ENCODE measurements around the gene ZRANB3. TPM values are rescaled to one million over a fixed set of nuclear protein-coding genes. Genes with fewer than 3 reads are reported as not detected.

Gene ZRANB3
- total RNA-seq, 1 donor from 2014 or later = 16.5 TPM

DNA sequence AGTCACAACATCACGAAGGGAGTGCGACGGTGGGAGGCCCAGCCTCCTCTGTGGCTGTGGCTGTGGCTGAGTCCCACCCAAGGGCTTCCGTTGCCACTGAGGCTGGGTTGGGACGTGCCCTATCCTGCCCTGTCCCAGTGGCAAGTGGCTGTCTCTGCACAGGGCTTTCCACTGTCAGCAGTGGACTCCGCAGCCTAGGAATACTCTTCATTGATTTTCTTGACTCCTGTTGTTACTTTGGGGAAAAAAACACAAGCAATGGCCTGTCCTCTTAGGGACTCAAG lies 356.3 kb downstream of the ZRANB3 start:
- Mint-ChIP-seq H3K9me3 (peaks cover 21% of the 10 kb centered on the region), H3K4me1 (no peaks in the 10 kb centered on the region), H3K4me3 (no peak overlapping the region), H3K36me3 (peaks cover 43% of the 10 kb centered on the region), H3K27me3 (ENCODE audit: low read depth) (no peaks in the 10 kb centered on the region), H3K27ac (no peak overlapping the region)
- no peak for DNase-seq (ENCODE audit: low spot score in 2 of 2, unreplicated experiment in 2 of 2)
- no peak for TF ChIP-seq CTCF (IDR thresholded peaks at IDR 0.05; ENCODE audit: unreplicated experiment)

GRCh38 chr2:135174049-135174809 lies 356.8 kb downstream of the ZRANB3 start:
- no peak overlapping the region for H3K4me3 Mint-ChIP-seq
- H3K4me1 Mint-ChIP-seq = no peaks in the 10 kb centered on the region
- H3K9me3 Mint-ChIP-seq = peaks cover 21% of the 10 kb centered on the region
- TF ChIP-seq CTCF (IDR thresholded peaks at IDR 0.05; ENCODE audit: unreplicated experiment) = no peak
- no peak overlapping the region for H3K27ac Mint-ChIP-seq
- no peak for DNase-seq (ENCODE audit: low spot score in 2 of 2, unreplicated experiment in 2 of 2)
- H3K27me3 Mint-ChIP-seq (ENCODE audit: low read depth) = no peaks in the 10 kb centered on the region
- peaks cover 46% of the 10 kb centered on the region for H3K36me3 Mint-ChIP-seq

DNA sequence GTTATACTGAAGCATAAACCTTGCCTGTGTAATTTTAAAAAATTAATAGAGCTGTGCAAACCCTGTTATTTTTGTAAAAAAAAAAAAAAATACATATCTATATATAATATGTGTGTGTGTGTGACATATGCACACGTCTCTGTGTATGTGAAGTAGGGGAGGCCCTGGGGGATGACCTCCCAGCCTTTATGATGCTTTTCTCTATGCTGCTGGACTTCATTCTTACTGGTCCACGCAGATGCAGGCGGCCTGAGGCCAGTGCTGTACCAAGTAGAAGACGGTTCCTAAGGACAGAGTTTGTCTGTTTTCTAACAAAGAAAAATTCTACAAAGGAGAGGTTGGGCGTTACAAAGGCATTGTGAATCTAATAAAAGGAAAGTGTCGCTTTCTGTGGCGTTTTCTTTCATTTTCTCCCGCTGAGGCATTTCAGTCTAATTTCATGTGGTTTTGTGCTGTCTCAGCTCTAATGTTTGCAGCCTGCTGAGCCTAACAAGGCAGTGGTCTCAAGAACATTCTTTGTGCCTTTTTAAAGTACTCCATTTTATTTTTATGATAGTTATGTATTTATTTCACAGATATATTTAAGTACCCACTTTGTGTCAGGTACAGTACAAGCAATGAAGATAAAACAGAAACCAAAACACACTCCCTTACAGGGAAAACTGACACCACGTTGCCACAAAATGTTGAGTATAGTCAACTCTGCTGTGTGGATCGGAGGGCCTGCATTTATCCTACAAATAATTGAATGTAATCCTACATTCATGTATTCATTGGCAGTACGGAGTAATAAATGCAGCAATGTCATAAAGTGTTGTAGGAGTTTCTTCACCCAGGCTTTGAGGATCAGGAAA lies 360.9 kb downstream of the ZRANB3 start:
- peaks cover 34% of the 10 kb centered on the region for H3K36me3 Mint-ChIP-seq
- no peak for DNase-seq (ENCODE audit: low spot score in 2 of 2, unreplicated experiment in 2 of 2)
- no peaks in the 10 kb centered on the region for H3K4me1 Mint-ChIP-seq
- H3K4me3 Mint-ChIP-seq = no peak overlapping the region
- H3K9me3 Mint-ChIP-seq = no peaks in the 10 kb centered on the region
- TF ChIP-seq CTCF (IDR thresholded peaks at IDR 0.05; ENCODE audit: unreplicated experiment) = no peak
- H3K27me3 Mint-ChIP-seq (ENCODE audit: low read depth) = no peaks in the 10 kb centered on the region
- no peak overlapping the region for H3K27ac Mint-ChIP-seq

GRCh38 chr2:135168204-135168856 lies 362.7 kb downstream of the ZRANB3 start:
- Mint-ChIP-seq H3K9me3 (no peaks in the 10 kb centered on the region), H3K36me3 (peaks cover 39% of the 10 kb centered on the region), H3K27ac (no peak overlapping the region), H3K4me3 (no peak overlapping the region), H3K4me1 (no peaks in the 10 kb centered on the region), H3K27me3 (ENCODE audit: low read depth) (no peaks in the 10 kb centered on the region)
- no peak for DNase-seq (ENCODE audit: low spot score in 2 of 2, unreplicated experiment in 2 of 2)
- TF ChIP-seq CTCF (IDR thresholded peaks at IDR 0.05; ENCODE audit: unreplicated experiment) = no peak

DNA sequence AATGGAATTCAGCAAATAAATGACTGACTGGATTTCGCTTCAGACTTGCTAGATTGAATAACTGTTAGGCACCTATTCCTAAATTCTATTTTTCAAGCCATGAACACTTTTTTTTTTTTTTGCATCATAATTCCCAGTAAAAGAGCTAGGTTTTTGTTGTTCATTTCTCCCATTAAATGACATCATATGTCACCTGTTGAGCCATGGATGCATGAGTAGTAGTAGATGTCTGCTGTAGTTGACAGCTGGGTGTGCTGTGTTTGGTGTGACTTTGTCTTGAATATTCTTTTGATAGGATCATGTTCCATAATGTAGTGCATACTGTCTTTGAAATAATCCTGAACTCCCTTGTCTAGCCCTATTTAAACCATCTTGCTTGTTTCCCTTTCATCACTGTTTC lies 363.7 kb downstream of the ZRANB3 start:
- no peak for DNase-seq (ENCODE audit: low spot score in 2 of 2, unreplicated experiment in 2 of 2)
- H3K4me1 Mint-ChIP-seq = no peaks in the 10 kb centered on the region
- H3K9me3 Mint-ChIP-seq = no peaks in the 10 kb centered on the region
- peaks cover 34% of the 10 kb centered on the region for H3K36me3 Mint-ChIP-seq
- no peak overlapping the region for H3K27ac Mint-ChIP-seq
- H3K27me3 Mint-ChIP-seq (ENCODE audit: low read depth) = no peaks in the 10 kb centered on the region
- no peak for TF ChIP-seq CTCF (IDR thresholded peaks at IDR 0.05; ENCODE audit: unreplicated experiment)
- no peak overlapping the region for H3K4me3 Mint-ChIP-seq
